Transverse colon (tissue), 3 donors: Measurements from ENCODE around the gene TRMT2A.

Source experiments
- EP300 ChIP-seq: sonication (generic); formaldehyde crosslinking; IDR thresholded peaks from one replicate; pipeline ENCODE4 v1.6.1; 2017; ENCODE audit warnings: antibody characterized with exemption, low read depth
- POLR2AphosphoS5 ChIP-seq, 3 donors: sonication (generic); formaldehyde crosslinking; IDR thresholded peaks; one replicate each; pipeline ENCODE4 v1.6.1; 2016; ENCODE audit warnings: antibody characterized with exemption in 3 of 3

GRCh38 chr22:20071524-20071972, 45.5 kb downstream of the TRMT2A start:
- TF ChIP-seq EP300, result no peak
- no peak for TF ChIP-seq POLR2AphosphoS5 (IDR thresholded peaks at IDR 0.05)
